HG03139 (cell line): Measurements from ENCODE around the gene TEX264.
A peak's percentile ranks its signal among the peaks of the same experiment; 100 is the strongest.

Experiments used
- ATAC-seq: cut with Tn5 transposase; IDR thresholded peaks from one replicate; pipeline ENCODE4 v1.9.1; 2021; ENCODE audit not compliant: unreplicated experiment

TEX264 gene

DNA sequence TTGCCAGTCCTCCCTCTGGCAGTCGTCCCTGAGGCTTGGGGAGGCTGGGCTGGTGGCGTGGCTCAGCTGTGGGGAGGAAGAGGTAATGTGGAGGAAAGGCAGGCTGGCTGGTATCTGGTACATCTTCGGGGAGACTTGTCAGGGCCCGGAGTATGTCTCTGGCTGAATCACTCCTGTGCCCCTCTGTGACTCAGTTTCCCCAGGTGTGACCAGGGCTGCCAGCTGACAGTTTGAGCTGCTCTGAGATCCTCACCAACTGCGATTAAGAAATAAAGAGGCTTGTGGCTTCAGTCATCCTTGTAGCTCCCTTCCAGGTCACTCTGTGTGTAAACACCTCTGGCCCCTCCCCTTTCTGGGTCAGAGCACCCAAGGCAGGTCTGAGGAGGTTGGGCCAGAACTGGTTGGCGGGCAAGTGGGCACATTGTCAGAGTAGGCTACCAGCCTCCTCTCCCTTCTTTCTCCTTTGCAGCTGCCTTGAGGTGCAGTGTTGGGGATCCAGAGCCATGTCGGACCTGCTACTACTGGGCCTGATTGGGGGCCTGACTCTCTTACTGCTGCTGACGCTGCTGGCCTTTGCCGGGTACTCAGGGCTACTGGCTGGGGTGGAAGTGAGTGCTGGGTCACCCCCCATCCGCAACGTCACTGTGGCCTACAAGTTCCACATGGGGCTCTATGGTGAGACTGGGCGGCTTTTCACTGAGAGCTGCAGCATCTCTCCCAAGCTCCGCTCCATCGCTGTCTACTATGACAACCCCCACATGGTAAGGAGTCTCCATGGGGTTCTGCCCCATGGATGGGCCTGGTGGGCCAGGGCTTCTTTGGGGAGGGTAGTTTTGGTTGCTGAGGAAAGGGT is 3.0 kb downstream of the TEX264 start:
- no peak for ATAC-seq

- ATAC-seq, result no peak
Observed at GRCh38 chr3:51675201-51675611, 4.2 kb downstream of the TEX264 start.

- no peak for ATAC-seq
Observed at GRCh38 chr3:51676102-51676640, 5.1 kb downstream of the TEX264 start.

- no peak for ATAC-seq
Observed at GRCh38 chr3:51677358-51677757, 6.3 kb downstream of the TEX264 start.

DNA sequence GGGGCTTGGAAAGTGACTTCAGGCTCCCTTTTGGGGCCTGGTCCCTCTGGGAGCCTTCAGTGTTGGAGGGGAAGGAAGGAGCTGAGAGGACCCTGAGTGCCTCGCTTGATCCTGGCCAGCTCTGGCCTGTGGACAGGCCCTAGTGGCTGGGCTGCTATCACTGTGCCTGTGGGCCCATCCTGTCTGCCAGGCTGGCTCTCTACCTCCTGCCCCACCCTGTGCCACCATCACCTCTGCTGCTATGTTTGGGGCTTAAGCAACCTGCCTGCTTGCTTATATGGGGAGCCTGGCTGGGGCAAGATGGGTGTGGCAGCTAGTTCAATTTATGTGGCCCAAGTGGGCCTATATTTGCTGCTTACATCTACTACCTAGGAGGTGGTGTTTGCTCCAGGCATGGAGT is 7.1 kb downstream of the TEX264 start:
- no peak for ATAC-seq

DNA sequence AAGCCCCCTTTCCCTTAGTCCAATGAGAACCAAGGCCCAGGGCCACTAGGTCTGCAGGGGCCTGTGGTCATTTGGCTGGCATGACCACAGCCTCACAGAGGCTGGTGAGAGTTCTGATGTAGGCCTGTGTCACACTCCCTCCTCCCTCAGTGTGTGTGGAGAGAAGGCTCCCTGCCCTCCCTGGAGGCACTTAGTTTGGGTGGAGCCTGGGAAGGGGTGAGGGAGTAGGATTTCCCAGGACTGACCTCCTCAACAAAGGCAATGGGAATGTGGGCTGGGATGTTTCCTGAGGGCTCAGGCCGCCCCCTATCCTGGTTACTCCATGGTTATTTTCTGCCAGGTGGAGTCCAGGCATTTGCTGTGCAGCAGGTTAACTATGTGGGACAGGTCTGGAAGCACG is 7.6 kb downstream of the TEX264 start:
- ATAC-seq, result no peak

GRCh38 chr3:51679318-51679717 is 8.3 kb downstream of the TEX264 start:
- no peak for ATAC-seq

DNA sequence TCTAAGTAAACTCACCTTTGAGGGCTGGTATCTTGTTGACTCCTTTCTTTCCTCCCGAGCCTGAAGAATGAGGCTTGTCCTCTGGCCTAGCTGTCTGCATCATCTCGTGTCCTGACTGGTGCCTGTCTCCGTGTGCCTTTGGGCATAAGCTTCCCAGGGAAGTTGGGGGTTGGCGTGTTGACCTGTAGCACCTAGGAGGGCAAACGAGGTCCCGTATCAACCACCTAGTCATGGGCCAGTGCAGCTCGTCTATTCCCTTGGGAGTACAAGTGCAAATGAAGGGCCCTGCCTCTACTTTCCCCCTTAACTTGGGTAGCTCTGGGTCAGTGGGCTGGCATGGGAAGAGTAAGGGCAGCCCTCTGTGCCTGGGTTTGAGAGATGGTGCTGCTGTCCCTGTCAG is 8.7 kb downstream of the TEX264 start:
- ATAC-seq, result no peak

GRCh38 chr3:51680196-51680595 is 9.1 kb downstream of the TEX264 start:
- ATAC-seq, result no peak

GRCh38 chr3:51680663-51681230 is 9.7 kb downstream of the TEX264 start:
- no peak for ATAC-seq

GRCh38 chr3:51681453-51681852 is 10.4 kb downstream of the TEX264 start:
- ATAC-seq, result no peak

GRCh38 chr3:51682079-51682478 is 11.0 kb downstream of the TEX264 start:
- ATAC-seq, result peak; percentile 80

GRCh38 chr3:51682526-51682925 is 11.5 kb downstream of the TEX264 start:
- no peak for ATAC-seq

DNA sequence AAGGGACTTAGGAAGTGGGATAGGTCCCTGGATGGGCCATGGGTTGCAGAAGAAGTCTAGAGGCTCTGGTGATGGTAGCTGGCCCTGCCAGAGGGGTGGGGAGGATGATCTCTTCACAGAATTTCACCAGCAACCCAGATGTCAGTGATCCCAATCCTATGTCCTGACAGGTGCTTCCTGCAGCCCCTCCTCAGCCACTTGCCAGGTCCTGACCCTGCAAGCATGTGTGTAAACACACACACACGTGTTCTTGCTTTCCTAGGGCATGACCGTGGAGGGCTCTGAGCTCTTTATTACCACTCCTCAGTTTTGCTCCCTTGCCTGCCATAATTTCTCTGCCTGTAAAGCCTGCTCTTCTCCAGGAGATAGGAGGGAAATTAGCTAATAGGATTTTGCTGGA is 12.5 kb downstream of the TEX264 start:
- ATAC-seq, result no peak

DNA sequence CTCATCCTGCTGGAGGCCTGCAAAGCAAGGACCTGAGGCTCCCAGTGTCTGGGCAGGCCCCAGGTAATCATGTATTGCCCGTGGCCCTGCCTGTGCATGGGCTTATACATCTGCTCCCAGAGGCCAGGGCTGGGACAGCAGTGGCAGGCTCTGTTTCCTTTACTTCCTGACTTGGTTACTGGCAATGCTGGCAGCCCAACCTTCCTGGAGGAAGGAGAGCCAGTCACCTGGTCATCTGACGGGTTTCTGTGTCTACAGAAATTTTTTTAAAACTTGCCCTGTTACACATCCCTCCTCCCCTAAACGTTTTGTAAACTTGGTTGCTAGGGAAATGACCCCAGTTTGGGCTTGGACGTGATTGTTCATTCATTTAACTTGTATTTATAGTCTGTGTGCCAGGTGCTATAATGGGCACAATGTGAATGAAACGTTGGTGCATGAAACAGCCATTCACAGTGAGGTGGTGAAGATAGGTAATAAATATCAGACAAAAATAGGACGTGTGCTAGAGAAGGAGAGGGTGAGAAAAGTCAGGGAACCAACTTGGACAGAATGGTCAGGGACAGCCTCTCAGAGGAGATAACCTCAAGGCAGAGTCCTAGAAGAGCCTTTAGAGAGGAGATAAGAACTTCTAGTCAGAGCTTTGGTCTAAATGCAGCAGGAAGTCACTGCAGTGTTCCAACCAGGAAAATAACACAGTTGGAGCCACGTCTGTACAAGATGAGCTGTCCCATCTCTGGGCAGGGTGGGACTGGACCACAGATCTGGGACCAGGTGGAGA is 14.1 kb downstream of the TEX264 start:
- ATAC-seq, result no peak

- ATAC-seq, result no peak
Observed at GRCh38 chr3:51686056-51686455, 15.0 kb downstream of the TEX264 start.

GRCh38 chr3:51686512-51687215 is 15.6 kb downstream of the TEX264 start:
- ATAC-seq, result no peak

- no peak for ATAC-seq
Observed at GRCh38 chr3:51687431-51688205, 16.6 kb downstream of the TEX264 start.

- ATAC-seq, result no peak
Observed at GRCh38 chr3:51688206-51688600, 17.2 kb downstream of the TEX264 start.

GRCh38 chr3:51691021-51691420 is 20.0 kb downstream of the TEX264 start:
- ATAC-seq, result no peak
